NOMO-1 (cell line): ENCODE results near the gene CNOT8.
"Not testable (repeated sequence)": the region's sequence is repeated elsewhere in the genome, so short reads cannot be mapped to it uniquely, and the experiment has no call there.

Experiments used
- DNase-seq, 2 experiments: peaks; one replicate each; lab custom pipeline; 2025; ENCODE audit not compliant: unreplicated experiment in 2 of 2; lab: John Stamatoyannopoulos, UW

CNOT8 gene

GRCh38 chr5:154834053-154834452 is 24.4 kb upstream of the CNOT8 start:
- DNase-seq = no peak

DNA sequence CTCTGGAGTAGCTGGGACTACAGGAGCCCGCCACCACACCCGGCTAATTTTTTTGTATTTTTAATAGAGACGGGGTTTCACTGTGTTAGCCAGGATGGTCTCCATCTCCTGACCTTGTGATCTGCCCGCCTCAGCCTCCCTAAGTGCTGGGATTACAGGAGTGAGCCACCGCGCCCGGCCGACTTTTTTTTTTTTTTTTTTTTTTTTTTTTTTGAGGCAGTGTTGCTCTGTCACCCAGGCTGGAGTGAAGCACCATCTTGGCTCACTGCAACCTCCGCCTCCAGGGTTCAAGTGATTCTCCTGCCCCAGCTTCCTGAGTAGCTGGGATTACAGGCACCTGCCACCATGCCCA is 22.8 kb upstream of the CNOT8 start:
- DNase-seq = not testable (repeated sequence)

DNA sequence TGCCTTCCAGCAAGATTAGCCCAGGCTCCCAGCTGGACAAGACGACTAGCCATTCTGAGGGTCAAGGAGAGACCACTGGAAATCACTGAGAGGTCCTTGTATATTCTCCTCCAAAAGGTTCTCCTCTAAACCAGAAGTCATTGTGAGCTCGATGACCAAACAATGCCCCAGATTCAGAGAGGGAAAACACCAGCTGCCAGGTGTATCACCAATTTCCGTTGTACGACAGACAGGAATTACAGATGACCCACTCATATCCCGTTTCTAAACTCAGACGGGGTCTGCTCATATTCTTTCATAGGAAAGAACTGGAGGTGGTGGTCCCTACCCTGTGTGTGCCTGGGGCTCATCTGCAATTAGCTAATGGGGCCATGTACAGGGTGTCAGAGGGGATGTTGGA is 22.2 kb upstream of the CNOT8 start:
- DNase-seq = no peak

GRCh38 chr5:154837009-154837901 is 21.2 kb upstream of the CNOT8 start:
- DNase-seq = no peak

GRCh38 chr5:154840435-154841272 is 17.8 kb upstream of the CNOT8 start:
- no peak for DNase-seq

- no peak for DNase-seq
These were observed 17.2 kb upstream of the CNOT8 start for GRCh38 chr5:154841273-154841661.

DNA sequence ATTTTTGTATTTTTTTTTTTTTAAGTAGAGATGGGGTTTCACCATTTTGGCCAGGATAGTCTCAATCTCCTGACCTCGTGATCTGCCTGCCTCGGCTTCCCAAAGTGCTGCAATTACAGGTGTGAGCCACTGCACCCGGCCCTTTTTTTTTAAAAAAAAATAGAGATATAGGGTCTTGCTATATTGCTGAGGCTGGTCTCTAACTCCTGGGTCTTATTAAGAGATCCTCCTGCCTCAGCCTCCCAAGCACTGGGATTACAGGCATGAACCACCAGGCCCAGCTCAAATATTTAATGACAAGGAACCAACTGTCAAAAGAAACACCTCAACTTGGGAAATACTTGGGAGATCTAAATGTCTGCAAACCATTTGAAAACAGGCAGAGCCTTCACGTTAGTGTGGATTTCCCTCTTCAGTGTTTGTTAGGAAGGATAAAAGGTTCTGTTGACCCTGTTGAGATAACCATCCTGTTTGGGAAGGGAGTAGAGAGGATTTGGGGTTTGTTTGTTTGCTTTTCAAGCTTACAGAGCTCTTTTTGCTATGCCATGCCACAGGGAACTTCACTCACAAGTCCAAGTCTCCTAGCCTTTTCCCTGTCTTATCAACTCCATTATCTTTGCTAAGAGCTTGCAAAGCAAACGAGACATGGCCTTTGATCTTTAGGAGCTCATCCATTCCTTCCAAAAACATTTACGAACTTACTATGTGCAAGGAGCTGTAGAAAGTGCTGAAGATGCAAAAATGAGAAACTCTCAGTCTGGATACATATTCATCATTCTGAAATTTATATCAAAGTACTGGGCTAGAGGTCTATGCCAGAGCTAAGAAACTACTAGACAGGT is 15.5 kb upstream of the CNOT8 start:
- no peak for DNase-seq

DNA sequence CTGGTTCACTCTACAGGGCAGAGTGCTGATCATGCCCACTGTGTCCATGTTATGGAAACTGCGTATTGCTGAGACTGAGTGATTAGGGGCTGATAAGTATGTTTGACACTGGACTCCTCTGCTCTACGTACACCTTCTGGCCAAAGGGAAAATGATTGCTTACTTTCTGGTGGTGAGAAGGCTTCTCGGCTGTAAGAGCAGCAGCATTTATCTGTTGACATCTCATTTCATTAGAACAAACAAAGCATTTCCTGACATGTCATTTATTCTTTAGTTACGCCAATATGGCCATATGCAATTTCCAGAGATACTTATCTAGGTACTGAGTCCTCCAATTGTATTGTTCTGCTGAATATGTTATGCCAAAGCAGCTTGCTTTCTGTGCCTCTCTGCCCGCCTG is 13.6 kb upstream of the CNOT8 start:
- DNase-seq = no peak

GRCh38 chr5:154849264-154849785 is 9.1 kb upstream of the CNOT8 start:
- no peak for DNase-seq

- DNase-seq = peak in 1 of 2 experiments; percentile 14
These were observed 8.6 kb upstream of the CNOT8 start for GRCh38 chr5:154849791-154850201.

GRCh38 chr5:154850255-154851062 is 8.0 kb upstream of the CNOT8 start, which contains the start of gene FAXDC2:
Gene FAXDC2 (minus strand): TSS chr5:154850603. CDS start chr5:154838178, 12,425 bp downstream.
- no peak for DNase-seq

- no peak for DNase-seq
These were observed 7.1 kb upstream of the CNOT8 start for GRCh38 chr5:154851351-154851750.

GRCh38 chr5:154857530-154858296 is 714 bp upstream of the CNOT8 start:
- peak; percentile 95 for DNase-seq

GRCh38 chr5:154858972-154859871 is 795 bp downstream of the CNOT8 start:
- peak; percentile 78 to 92 for DNase-seq

GRCh38 chr5:154860123-154860522 is 1.7 kb downstream of the CNOT8 start:
- DNase-seq = peak; percentile 18 to 33

DNA sequence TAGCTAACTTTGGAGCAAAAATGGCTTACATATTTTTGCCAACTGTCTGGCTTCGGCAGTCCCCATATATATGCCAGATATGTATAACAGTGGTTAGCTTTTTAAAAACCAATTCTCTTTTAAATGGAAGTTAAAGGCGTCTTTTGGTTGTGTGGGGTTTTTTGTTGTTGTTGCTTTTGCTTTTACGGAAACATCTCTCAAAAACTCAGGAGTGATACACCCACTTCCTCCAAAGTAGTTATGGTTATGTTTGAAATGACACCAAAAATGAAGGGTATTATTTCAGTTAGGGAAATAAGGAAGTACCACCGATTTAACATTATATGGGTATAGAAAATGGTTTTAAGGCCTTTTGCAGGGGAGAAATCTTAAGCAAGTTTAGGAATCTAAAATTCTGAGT is 2.3 kb downstream of the CNOT8 start:
- DNase-seq = peak; percentile 19 to 84

DNA sequence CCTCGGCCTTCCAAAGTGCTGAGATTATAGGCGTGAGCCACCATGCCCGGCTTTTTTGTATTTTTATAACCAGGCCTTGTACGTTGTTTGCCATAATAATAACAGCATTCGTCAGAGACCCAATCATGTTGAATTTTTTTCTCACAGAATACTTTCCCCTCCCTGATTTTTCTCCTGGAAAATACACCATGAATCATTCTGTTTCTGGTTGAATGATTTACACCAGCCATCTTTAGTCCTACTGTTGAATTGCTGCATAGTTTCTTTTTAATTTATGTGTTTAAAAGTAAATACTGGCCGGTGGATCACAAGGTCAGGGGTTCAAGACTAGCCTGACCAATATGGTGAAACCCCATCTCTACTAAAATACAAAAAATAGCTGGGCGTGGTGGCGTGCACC is 3.5 kb downstream of the CNOT8 start:
- DNase-seq = no peak

DNA sequence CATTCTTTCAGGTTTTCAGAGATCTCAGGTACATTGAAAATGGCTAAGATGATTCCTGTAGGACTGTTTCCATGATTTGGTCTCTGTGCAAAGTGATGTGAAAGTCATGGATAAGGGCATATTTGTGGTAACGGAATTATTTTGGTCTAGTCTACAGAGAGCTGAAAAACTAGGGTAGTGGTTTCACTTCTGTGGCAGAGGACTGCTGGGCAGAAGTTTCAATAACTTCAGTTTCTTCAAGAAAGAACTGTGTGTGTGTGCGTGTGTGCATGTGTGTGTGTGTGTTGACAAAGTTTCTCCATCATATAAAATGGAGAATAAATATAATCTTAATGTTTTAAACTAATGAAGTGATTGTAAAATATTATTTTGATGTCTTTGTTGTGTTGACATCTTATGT is 4.3 kb downstream of the CNOT8 start:
- peak; percentile 31 to 32 for DNase-seq
